ENCODE results near the gene TCF20. TPM values are rescaled to one million over a fixed set of nuclear protein-coding genes. Genes with fewer than 3 reads are reported as not detected.
A peak's percentile ranks its signal among the peaks of the same experiment; 100 is the strongest.

Gene TCF20
- total RNA-seq, 1 experiment from 2014 or later, result 36.3 TPM

GRCh38 chr22:42286205-42286604, 15.8 kb upstream of the TCF20 start:
- no peak for DNase-seq (ENCODE audit: low read depth, low spot score)
- in situ Hi-C loops (cut with HindIII; ENCODE audit: low pct_unique_long_range_greater_than_20kb, low sequenced_read_pairs), result no loop called here

GRCh38 chr22:42285604-42286003, 15.2 kb upstream of the TCF20 start:
- no peak for DNase-seq (ENCODE audit: low read depth, low spot score)
- in situ Hi-C loops (cut with HindIII; ENCODE audit: low pct_unique_long_range_greater_than_20kb, low sequenced_read_pairs), result no loop called here

DNA sequence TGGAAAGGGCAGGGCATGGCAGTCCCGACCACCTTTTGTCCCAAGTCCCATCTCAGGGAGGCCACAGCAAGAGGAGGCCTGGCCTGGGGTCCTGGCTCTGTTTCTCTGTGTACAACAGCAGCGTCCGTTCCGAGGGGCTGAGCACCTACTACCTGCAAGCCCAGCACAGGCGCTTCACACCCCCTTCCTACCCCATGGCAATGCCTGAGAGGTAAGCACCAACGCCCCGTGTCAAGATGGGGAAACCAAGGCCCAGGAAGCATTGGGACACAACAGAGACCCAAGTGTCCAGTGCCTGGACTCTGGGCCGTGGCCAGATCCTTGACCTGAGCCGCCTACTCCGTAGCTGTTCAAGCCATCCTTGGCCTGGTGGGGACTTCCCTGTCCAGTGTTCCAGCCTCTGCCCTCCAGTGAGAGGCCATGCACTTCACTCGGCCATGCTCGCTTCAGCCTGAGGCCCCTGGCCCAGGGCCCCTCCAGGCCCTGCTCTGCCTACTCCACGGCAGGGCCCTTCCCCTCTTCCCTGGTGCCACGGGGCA, 14.3 kb upstream of the TCF20 start:
- DNase-seq (ENCODE audit: low read depth, low spot score), result no peak
- in situ Hi-C loops (cut with HindIII; ENCODE audit: low pct_unique_long_range_greater_than_20kb, low sequenced_read_pairs), result no loop called here

- no peak for DNase-seq (ENCODE audit: low read depth, low spot score)
- in situ Hi-C loops (cut with HindIII; ENCODE audit: low pct_unique_long_range_greater_than_20kb, low sequenced_read_pairs), result no loop called here
Measured at GRCh38 chr22:42284202-42284591, 13.7 kb upstream of the TCF20 start.

DNA sequence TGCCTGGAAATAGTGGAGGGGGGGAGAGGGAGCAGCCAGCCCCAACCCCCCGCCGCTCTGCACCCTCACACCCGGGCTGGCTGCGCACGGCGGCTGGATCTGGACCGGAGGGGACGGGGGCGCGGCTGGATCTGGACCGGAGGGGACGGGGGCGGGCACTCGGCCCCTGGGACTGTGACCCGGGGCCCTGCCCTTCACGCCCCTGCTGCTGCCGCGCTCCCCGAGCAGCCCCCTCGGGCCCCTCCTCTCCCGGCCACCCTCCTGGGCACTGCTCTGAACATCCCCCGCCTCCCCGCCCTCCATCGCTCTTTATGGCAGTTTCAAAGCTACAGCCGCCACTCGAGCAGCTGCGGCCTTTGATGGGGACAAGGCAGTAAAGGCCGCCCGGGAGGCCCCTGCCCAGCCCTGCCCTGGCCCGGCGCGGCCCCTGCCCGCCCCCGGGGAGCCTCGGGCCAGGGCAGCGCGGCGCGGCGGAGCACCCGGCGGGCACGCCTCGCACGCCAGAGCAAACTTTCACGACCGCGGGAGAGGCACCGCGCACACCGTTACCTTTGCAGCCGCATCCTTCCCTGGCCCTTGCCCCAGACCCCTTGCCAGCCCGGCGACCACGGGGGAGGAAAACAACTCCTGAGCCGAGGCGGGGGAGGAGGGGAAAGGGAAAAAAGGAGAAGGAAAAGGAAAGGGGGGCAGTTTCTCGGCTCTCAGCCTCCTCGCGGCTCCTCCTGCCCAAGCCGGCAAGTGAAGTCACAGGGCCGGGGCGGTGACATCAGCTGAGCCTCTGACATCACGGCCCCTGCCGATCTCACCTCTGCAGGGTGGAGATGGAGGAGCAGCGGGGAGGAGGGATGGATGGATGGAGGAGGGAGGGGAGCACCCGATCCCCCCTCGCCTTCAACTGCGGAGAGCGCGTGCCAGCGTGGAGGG, 13.1 kb upstream of the TCF20 start:
- in situ Hi-C loops (cut with HindIII; ENCODE audit: low pct_unique_long_range_greater_than_20kb, low sequenced_read_pairs), result no loop called here
- no peak for DNase-seq (ENCODE audit: low read depth, low spot score)

GRCh38 chr22:42282943-42283277, 12.5 kb upstream of the TCF20 start:
- DNase-seq (ENCODE audit: low read depth, low spot score), result no peak
- in situ Hi-C loops (cut with HindIII; ENCODE audit: low pct_unique_long_range_greater_than_20kb, low sequenced_read_pairs), result no loop called here

GRCh38 chr22:42282252-42282942, 11.9 kb upstream of the TCF20 start:
- DNase-seq (ENCODE audit: low read depth, low spot score), result no peak
- in situ Hi-C loops (cut with HindIII; ENCODE audit: low pct_unique_long_range_greater_than_20kb, low sequenced_read_pairs), result no loop called here

- no peak for DNase-seq (ENCODE audit: low read depth, low spot score)
- in situ Hi-C loops (cut with HindIII; ENCODE audit: low pct_unique_long_range_greater_than_20kb, low sequenced_read_pairs), result no loop called here
Measured at GRCh38 chr22:42281706-42282251, 11.3 kb upstream of the TCF20 start.

GRCh38 chr22:42281284-42281683, 10.8 kb upstream of the TCF20 start:
- no peak for DNase-seq (ENCODE audit: low read depth, low spot score)
- in situ Hi-C loops (cut with HindIII; ENCODE audit: low pct_unique_long_range_greater_than_20kb, low sequenced_read_pairs), result no loop called here

DNA sequence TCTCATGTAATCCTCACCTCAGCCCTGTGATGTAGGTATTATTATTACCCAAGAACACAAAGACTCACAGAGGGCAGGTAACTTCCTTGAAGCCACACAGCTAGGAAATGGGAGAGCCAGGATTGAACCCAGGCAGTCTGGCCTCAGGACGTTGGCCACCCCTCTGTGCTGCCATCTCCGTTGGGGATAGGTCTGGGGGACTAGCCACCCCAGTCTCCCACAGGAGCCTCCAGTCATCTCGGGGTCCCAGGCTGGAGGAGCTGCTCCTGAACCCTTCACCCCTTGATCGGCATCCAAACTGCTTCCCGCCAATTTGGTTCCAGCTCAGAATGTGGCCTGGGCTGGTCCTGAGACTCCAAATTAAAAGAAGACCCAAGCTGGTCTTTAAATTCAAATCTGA, 10.4 kb upstream of the TCF20 start:
- no peak for DNase-seq (ENCODE audit: low read depth, low spot score)
- in situ Hi-C loops (cut with HindIII; ENCODE audit: low pct_unique_long_range_greater_than_20kb, low sequenced_read_pairs), result no loop called here

DNA sequence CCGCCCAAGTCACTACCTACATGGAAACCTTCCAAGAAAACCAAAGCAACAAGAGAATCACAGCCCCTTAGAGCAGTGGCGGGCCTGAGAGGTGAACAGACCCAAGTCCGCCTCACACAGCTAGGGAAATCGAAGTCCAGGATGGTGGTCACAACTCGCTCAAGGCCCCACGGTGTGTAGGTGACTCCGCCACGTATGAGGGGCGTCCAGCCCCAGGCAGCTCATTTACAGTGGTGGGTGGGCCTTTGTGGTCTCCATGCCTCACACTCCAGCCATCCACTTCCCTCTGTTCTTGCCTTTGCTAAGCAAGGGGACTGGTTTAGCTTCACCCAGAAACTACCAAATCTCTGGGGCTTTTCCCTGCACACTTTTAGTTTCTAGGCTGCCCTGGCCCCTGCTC, 9.7 kb upstream of the TCF20 start:
- in situ Hi-C loops (cut with HindIII; ENCODE audit: low pct_unique_long_range_greater_than_20kb, low sequenced_read_pairs), result no loop called here
- no peak for DNase-seq (ENCODE audit: low read depth, low spot score)

- DNase-seq (ENCODE audit: low read depth, low spot score), result no peak
- in situ Hi-C loops (cut with HindIII; ENCODE audit: low pct_unique_long_range_greater_than_20kb, low sequenced_read_pairs), result no loop called here
Measured at GRCh38 chr22:42279425-42280020, 9.1 kb upstream of the TCF20 start.

GRCh38 chr22:42277988-42278776, 7.7 kb upstream of the TCF20 start:
- peak; percentile 26 for DNase-seq (ENCODE audit: low read depth, low spot score)
- in situ Hi-C loops (cut with HindIII; ENCODE audit: low pct_unique_long_range_greater_than_20kb, low sequenced_read_pairs), result no loop called here

DNA sequence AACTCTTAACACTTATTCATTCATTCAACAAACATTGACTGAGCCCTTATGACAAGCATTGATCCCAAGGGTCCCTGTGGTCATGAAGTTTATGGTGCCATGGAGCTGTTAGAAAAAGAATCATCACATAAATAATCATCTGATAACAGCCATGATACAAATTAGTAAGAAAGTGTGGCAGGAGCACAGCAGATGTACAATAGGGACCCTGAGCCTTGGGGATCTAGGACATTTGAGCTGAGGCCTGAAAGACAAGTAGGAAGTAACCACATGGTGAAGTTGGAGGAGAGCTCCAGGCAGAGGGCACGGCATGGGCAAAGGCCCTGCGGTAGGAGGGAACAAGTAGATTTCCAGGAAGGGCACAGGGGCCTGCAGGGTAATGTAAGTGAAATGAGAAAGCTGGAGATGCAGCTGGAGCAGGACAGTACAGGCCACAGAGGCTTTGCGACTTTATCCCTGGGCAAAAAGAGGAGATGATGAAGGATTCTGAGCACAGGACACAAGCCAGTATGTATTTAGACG, 6.8 kb upstream of the TCF20 start:
- DNase-seq (ENCODE audit: low read depth, low spot score), result no peak
- in situ Hi-C loops (cut with HindIII; ENCODE audit: low pct_unique_long_range_greater_than_20kb, low sequenced_read_pairs), result no loop called here

DNA sequence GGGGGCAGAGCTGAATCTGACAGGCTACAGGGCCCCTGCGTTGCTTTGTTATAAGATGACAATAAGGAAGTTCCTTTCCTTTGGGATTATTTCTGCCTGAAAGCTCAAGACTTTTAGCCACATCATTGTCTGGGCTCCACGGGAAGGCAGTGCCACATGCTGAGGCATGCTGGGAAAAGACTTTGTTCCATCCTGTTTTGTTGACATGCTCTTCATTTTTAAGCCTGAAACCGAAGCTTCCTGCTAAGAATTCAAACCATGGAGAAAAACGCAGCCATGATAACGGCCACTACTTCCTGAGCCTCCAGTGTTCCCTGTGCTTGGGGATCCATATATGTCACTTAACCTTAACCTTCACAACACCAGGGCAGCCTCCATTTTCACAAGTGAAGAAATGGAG, 5.5 kb upstream of the TCF20 start:
- DNase-seq (ENCODE audit: low read depth, low spot score), result no peak
- in situ Hi-C loops (cut with HindIII; ENCODE audit: low pct_unique_long_range_greater_than_20kb, low sequenced_read_pairs), result no loop called here

DNA sequence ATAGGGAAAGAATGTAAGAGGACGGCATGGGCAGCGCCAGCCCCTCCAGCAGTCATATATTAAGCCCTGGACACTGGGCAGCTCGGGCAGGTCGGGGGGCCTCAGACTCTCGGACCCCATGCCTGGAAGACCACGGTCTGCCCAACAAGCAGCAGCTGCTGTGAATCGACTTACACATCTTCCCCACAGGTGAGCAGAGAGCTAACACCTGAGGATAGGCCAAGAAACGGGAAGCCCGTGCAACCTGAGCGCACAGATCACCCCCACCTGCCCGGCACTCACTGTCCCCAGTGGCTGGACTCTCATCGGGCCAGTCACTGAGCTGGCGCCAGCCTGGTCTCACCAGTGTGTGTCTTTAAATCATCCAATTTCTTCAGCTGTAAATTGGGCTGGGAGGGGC, 4.7 kb upstream of the TCF20 start:
- no peak for DNase-seq (ENCODE audit: low read depth, low spot score)
- in situ Hi-C loops (cut with HindIII; ENCODE audit: low pct_unique_long_range_greater_than_20kb, low sequenced_read_pairs), result no loop called here

DNA sequence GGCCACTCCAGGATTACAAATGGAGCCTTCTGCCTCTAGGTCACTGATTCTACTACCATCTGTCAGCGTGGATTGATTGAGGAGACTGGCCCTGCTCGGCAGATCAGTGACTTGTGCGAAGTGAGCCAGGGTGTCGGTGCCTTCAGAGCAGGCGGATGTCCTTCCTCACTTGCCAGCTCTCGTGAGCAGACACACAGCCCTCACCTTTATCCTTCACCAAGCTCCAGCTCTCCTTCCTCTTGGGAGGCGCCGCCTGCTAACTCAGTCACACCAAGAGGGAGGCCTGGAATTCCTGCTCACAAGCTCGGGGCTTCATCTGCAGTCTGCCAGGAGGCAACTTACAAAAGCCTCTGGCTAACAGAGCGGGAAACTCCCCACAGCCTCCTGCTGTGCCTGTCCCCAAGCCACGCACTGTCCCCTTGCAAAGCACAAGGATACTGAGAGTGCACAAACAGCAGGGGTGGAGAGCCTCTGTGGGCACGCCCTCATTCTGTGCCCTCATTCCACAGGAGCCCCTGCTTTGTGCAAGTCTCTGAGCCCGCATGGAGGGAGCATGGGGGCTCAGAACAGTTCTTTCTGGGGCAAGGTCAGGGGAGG, 3.5 kb upstream of the TCF20 start:
- in situ Hi-C loops (cut with HindIII; ENCODE audit: low pct_unique_long_range_greater_than_20kb, low sequenced_read_pairs), result loop anchor here (25.0 kb wide), 1 partner anchor 88 kb away; no protein-coding TSS in a partner anchor
- no peak for DNase-seq (ENCODE audit: low read depth, low spot score)
